HG03378 (cell line): ENCODE measurements around the gene SEPTIN1.

Experiments used
- ATAC-seq: cut with Tn5 transposase; IDR thresholded peaks from one replicate; pipeline ENCODE4 v1.9.1; 2021; ENCODE audit warnings: mild to moderate bottlenecking, moderate library complexity; ENCODE audit not compliant: unreplicated experiment

SEPTIN1 gene

GRCh38 chr16:30382111-30382881 lies at the start of gene SEPTIN1:
Gene SEPTIN1 (minus strand): TSS chr16:30382561. CDS start chr16:30382542, 19 bp downstream.
- ATAC-seq, result no peak

GRCh38 chr16:30430428-30430970 lies 48.1 kb upstream of the SEPTIN1 start:
- ATAC-seq, result no peak

GRCh38 chr16:30429678-30430427 lies 47.5 kb upstream of the SEPTIN1 start, which contains the start of gene DCTPP1:
Gene DCTPP1 (minus strand): TSS chr16:30430030. CDS start chr16:30429980, 50 bp downstream.
- ATAC-seq, result peak; percentile 92

- no peak for ATAC-seq
These were observed 47.0 kb upstream of the SEPTIN1 start for GRCh38 chr16:30429418-30429677.

GRCh38 chr16:30428055-30428454 lies 45.7 kb upstream of the SEPTIN1 start:
- no peak for ATAC-seq

GRCh38 chr16:30421010-30421409 lies 38.6 kb upstream of the SEPTIN1 start:
- ATAC-seq, result no peak

GRCh38 chr16:30418350-30419181 lies 36.2 kb upstream of the SEPTIN1 start:
- ATAC-seq, result no peak

- ATAC-seq, result peak; percentile 48
These were observed 35.4 kb upstream of the SEPTIN1 start for GRCh38 chr16:30417529-30418349.

GRCh38 chr16:30416624-30417528 lies 34.5 kb upstream of the SEPTIN1 start:
- peak; percentile 5 for ATAC-seq

- no peak for ATAC-seq
These were observed 33.8 kb upstream of the SEPTIN1 start for GRCh38 chr16:30416047-30416603.

GRCh38 chr16:30414159-30414558 lies 31.8 kb upstream of the SEPTIN1 start:
- ATAC-seq, result no peak

GRCh38 chr16:30413112-30413806 lies 30.9 kb upstream of the SEPTIN1 start:
- no peak for ATAC-seq

- no peak for ATAC-seq
These were observed 27.0 kb upstream of the SEPTIN1 start for GRCh38 chr16:30409125-30410060.

- ATAC-seq, result no peak
These were observed 25.6 kb upstream of the SEPTIN1 start for GRCh38 chr16:30407804-30408534.

GRCh38 chr16:30407102-30407803 lies 24.9 kb upstream of the SEPTIN1 start, which contains the start of gene ZNF771:
Gene ZNF771 (plus strand): TSS chr16:30407606. CDS start chr16:30408054, 448 bp downstream.
- peak; percentile 43 for ATAC-seq

GRCh38 chr16:30406795-30407101 lies 24.4 kb upstream of the SEPTIN1 start:
- ATAC-seq, result peak; percentile 4
